ENCODE data around the gene EEF1A2. TPM values are rescaled to one million over a fixed set of nuclear protein-coding genes. Genes with fewer than 3 reads are reported as not detected.

The EEF1A2 gene
- total and polyA plus RNA-seq, 4 donors, result 0.05 to 0.12 TPM; not detected in 2

GRCh38 chr20:63442100-63442493 is 56.8 kb downstream of the EEF1A2 start:
- TF ChIP-seq JUND (IDR thresholded peaks at IDR 0.05), result no peak
- no peak for TF ChIP-seq HNF4A (conservative IDR thresholded peaks at IDR 0.05)
- TF ChIP-seq GABPA (IDR thresholded peaks at IDR 0.05 in 1 of 2, conservative IDR thresholded peaks at IDR 0.05 in 1 of 2), result no peak
- no peak for TF ChIP-seq ATF3 (IDR thresholded peaks at IDR 0.05)
- peak; percentile 17 for TF ChIP-seq CTCF (IDR thresholded peaks at IDR 0.05; ENCODE audit: low read depth, low read length, missing input control)
- TF ChIP-seq SP1 (IDR thresholded peaks at IDR 0.05), result no peak
- no peak for TF ChIP-seq ZBTB33 (IDR thresholded peaks at IDR 0.05)
- TF ChIP-seq RAD21 (IDR thresholded peaks at IDR 0.05), result peak in 1 of 2 donors; percentile 46
- Histone ChIP-seq H3K27ac (ENCODE audit: low read depth in 1 of 2, low read length in 2 of 2) (no peak overlapping the region), H3K4me1 (ENCODE audit: control insufficient read depth in 4 of 4, insufficient read depth in 4 of 4, low read length in 3 of 4) (no peaks in the 10 kb centered on the region), H3K9ac (ENCODE audit: low read depth in 1 of 2, low read length in 2 of 2) (no peak overlapping the region), H3K4me3 (ENCODE audit: low read depth in 1 of 3, low read length in 3 of 3) (no peak overlapping the region), H3K36me3 (ENCODE audit: control insufficient read depth in 4 of 4, insufficient read depth in 3 of 4, low read depth in 1 of 4, low read length in 3 of 4) (no peaks in the 10 kb centered on the region), H3K27me3 (ENCODE audit: control insufficient read depth in 4 of 4, insufficient read depth in 4 of 4, low read length in 3 of 4) (peaks cover 0 to 3% (median 0%) of the 10 kb centered on the region in 4 donors), H3K9me3 (ENCODE audit: control insufficient read depth in 4 of 4, low read length in 3 of 4) (no peaks in the 10 kb centered on the region)
- DNase-seq (ENCODE audit: low spot score), result peak; percentile 37
- WGBS, result 39% methylated on average over 11 of the region's 11 CpGs

GRCh38 chr20:63441136-63442099 is 57.5 kb downstream of the EEF1A2 start:
- Histone ChIP-seq H3K9me3 (ENCODE audit: control insufficient read depth in 4 of 4, low read length in 3 of 4) (no peaks in the 10 kb centered on the region), H3K27me3 (ENCODE audit: control insufficient read depth in 4 of 4, insufficient read depth in 4 of 4, low read length in 3 of 4) (peaks cover 0 to 3% (median 0%) of the 10 kb centered on the region in 4 donors), H3K36me3 (ENCODE audit: control insufficient read depth in 4 of 4, insufficient read depth in 3 of 4, low read depth in 1 of 4, low read length in 3 of 4) (no peaks in the 10 kb centered on the region), H3K27ac (ENCODE audit: low read depth in 1 of 2, low read length in 2 of 2) (no peak overlapping the region), H3K4me1 (ENCODE audit: control insufficient read depth in 4 of 4, insufficient read depth in 4 of 4, low read length in 3 of 4) (no peaks in the 10 kb centered on the region), H3K4me3 (ENCODE audit: low read depth in 1 of 3, low read length in 3 of 3) (no peak overlapping the region), H3K9ac (ENCODE audit: low read depth in 1 of 2, low read length in 2 of 2) (no peak overlapping the region)
- 61% methylated on average over 22 of the region's 22 CpGs for WGBS
- no peak for TF ChIP-seq JUND (IDR thresholded peaks at IDR 0.05)
- no peak for TF ChIP-seq FOXA2 (IDR thresholded peaks at IDR 0.05)
- no peak for TF ChIP-seq NR2F2 (IDR thresholded peaks at IDR 0.05)
- no peak for TF ChIP-seq RAD21 (IDR thresholded peaks at IDR 0.05)
- no peak for TF ChIP-seq FOXA1 (IDR thresholded peaks at IDR 0.05)
- TF ChIP-seq ATF3 (IDR thresholded peaks at IDR 0.05), result no peak
- no peak for TF ChIP-seq REST (IDR thresholded peaks at IDR 0.05)
- TF ChIP-seq YY1 (IDR thresholded peaks at IDR 0.05), result no peak
- TF ChIP-seq CTCF (IDR thresholded peaks at IDR 0.05; ENCODE audit: low read depth, low read length, missing input control), result no peak
- DNase-seq (ENCODE audit: low spot score), result no peak
